Neural cell (in vitro differentiated cells): ENCODE data around the gene TSSC4. TPM values are rescaled to one million over a fixed set of nuclear protein-coding genes. Genes with fewer than 3 reads are reported as not detected.

Source experiments
- H2AFZ ChIP-seq: fragments of 200-600, 300-800 bp; sonication (generic), shearing (Covaris generic); 2 replicates; pipeline ENCODE4 v1.6.0; 2014; ENCODE audit warnings: low read depth, mild to moderate bottlenecking, antibody characterized with exemption, low read length, moderate library complexity
- H3F3A ChIP-seq: fragments of 200-600 bp; shearing (Covaris generic); 2 replicates; pipeline ENCODE4 v1.6.1; 2016; ENCODE audit warnings: mild to moderate bottlenecking, moderate library complexity, mixed read lengths, antibody characterized with exemption, low read length; ENCODE audit not compliant: insufficient read depth, poor library complexity, severe bottlenecking
- H3K27ac ChIP-seq: fragments of 200-600, 300-800 bp; sonication (generic), shearing (Covaris generic); 2 replicates; pipeline ENCODE4 v1.5.1; 2014; ENCODE audit warnings: mild to moderate bottlenecking, low read length, moderate library complexity
- H3K27me3 ChIP-seq: fragments of 300-800, 200-600 bp; sonication (generic), shearing (Covaris generic); 2 replicates; pipeline ENCODE4 v1.6.0; 2014; ENCODE audit warnings: mild to moderate bottlenecking, low read depth, low read length, moderate library complexity; ENCODE audit not compliant: insufficient read depth
- H3K36me3 ChIP-seq: fragments of 300-800, 200-600 bp; sonication (generic), shearing (Covaris generic); 2 replicates; pipeline ENCODE4 v1.5.1; 2014; ENCODE audit warnings: mild to moderate bottlenecking, antibody characterized with exemption, low read length, moderate library complexity; ENCODE audit not compliant: insufficient read depth
- H3K4me2 ChIP-seq: fragments of 300-800, 200-600 bp; sonication (generic), shearing (Covaris generic); 2 replicates; pipeline ENCODE4 v1.6.0; 2014; ENCODE audit warnings: mild to moderate bottlenecking, low read length
- H3K4me3 ChIP-seq: fragments of 300-800, 200-600 bp; sonication (generic), shearing (Covaris generic); 2 replicates; pipeline ENCODE4 v1.5.1; 2014; ENCODE audit warnings: mild to moderate bottlenecking, low read length, moderate library complexity
- H3K79me2 ChIP-seq: fragments of 200-600 bp; shearing (Covaris generic); replicated peaks from 2 replicates; pipeline ENCODE4 v1.6.0; 2014; ENCODE audit warnings: mild to moderate bottlenecking, low read length, moderate library complexity; ENCODE audit not compliant: insufficient read depth
- H3K9ac ChIP-seq: fragments of 300-800, 200-600 bp; sonication (generic), shearing (Covaris generic); 2 replicates; pipeline ENCODE4 v1.6.1; 2016; ENCODE audit warnings: mild to moderate bottlenecking, low read length, mixed read lengths
- H3K9me2 ChIP-seq: fragments of 200-600 bp; shearing (Covaris generic); 2 replicates; pipeline ENCODE4 v1.6.1; 2016; ENCODE audit warnings: mild to moderate bottlenecking, low read length, mixed read lengths; ENCODE audit not compliant: insufficient read depth
- H3K9me3 ChIP-seq: fragments of 200-600, 300-800 bp; sonication (generic), shearing (Covaris generic); 2 replicates; pipeline ENCODE4 v1.6.1; 2016; ENCODE audit warnings: mild to moderate bottlenecking, mixed run types, low read length, moderate library complexity, mixed read lengths
- H4K20me1 ChIP-seq: fragments of 200-600 bp; shearing (Covaris generic); 2 replicates; pipeline ENCODE4 v1.6.1; 2016; ENCODE audit warnings: mild to moderate bottlenecking, mixed run types; ENCODE audit not compliant: insufficient read depth
- CTCF ChIP-seq: fragments of 450-650 bp; IDR thresholded peaks from 2 replicates; pipeline ENCODE4 v1.5.1; 2014; ENCODE audit warnings: antibody characterized with exemption, mild to moderate bottlenecking, moderate library complexity; ENCODE audit not compliant: poor library complexity, severe bottlenecking
- EP300 ChIP-seq: fragments of 450-650 bp; conservative IDR thresholded peaks from 2 replicates; pipeline ENCODE4 v1.6.1; 2014; ENCODE audit warnings: antibody characterized with exemption, mild to moderate bottlenecking, moderate library complexity; ENCODE audit not compliant: poor library complexity, severe bottlenecking
- EZH2 ChIP-seq: fragments of 200-600, 300-800 bp; shearing (Covaris generic), sonication (generic); IDR thresholded peaks from 2 replicates; pipeline ENCODE4 v1.6.1; 2014; ENCODE audit warnings: antibody characterized with exemption, low read length, borderline replicate concordance, mild to moderate bottlenecking; ENCODE audit not compliant: insufficient read depth, poor library complexity, severe bottlenecking
- MXI1 ChIP-seq: fragments of 450-650 bp; conservative IDR thresholded peaks from 2 replicates; pipeline ENCODE4 v1.6.1; 2014; ENCODE audit warnings: antibody characterized with exemption, mild to moderate bottlenecking; ENCODE audit not compliant: poor library complexity, severe bottlenecking
- POLR2AphosphoS5 ChIP-seq: IDR thresholded peaks from 2 replicates; pipeline ENCODE4 v1.6.1; 2012
- RAD21 ChIP-seq: fragments of 450-650 bp; conservative IDR thresholded peaks from 2 replicates; pipeline ENCODE4 v1.6.1; 2014; ENCODE audit warnings: antibody characterized with exemption, mild to moderate bottlenecking, moderate library complexity
- SMC3 ChIP-seq: fragments of 450-650 bp; conservative IDR thresholded peaks from 2 replicates; pipeline ENCODE4 v1.6.1; 2014; ENCODE audit warnings: antibody characterized with exemption, mild to moderate bottlenecking, moderate library complexity; ENCODE audit not compliant: poor library complexity
- TAF1 ChIP-seq: IDR thresholded peaks from 2 replicates; pipeline ENCODE4 v1.6.1; 2012; ENCODE audit warnings: low read depth
- polyA plus RNA-seq: library from polyadenylated mRNA; depleted of rRNA; stranded (reverse); fragments of >200 nt; gene quantifications from 2 replicates; pipeline ENCODE4 v1.2.3, GENCODE V29; 2014
- TF ChIP-seq, protein P1 (sequence below): IDR thresholded peaks from 2 replicates; pipeline ENCODE4 v1.6.1; 2012; ENCODE audit warnings: borderline replicate concordance

The TSSC4 gene
- polyA plus RNA-seq, 1 donor from 2014 or later: 54.3 TPM

- H3K9ac ChIP-seq: no peak overlapping the region
- no peak overlapping the region for H3K4me2 ChIP-seq
These were observed 20.9 kb downstream of the TSSC4 start for GRCh38 chr11:2421226-2421994.

DNA sequence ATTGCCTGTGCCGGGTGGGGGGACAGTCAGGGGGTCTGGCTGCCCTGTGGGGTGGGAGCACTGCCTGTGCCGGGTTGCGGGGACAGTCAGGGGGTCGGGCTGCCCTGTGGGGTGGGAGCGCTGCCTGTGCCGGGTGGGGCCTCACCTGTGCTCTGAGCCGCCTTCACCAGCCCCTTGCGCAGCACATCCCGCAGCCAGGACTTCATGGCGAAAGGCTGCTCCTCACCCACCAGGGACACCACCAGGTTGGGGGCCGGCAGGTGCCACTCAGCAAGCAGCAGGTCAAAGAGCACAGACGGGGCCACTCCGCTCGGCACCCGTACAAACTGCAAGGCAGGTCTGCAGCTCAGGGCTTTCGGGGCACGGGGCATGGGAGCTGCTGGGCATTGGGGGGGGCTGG is 21.4 kb downstream of the TSSC4 start:
- H2AFZ ChIP-seq: no peak overlapping the region
- no peaks in the 10 kb centered on the region for H4K20me1 ChIP-seq
- H3K9ac ChIP-seq: no peak overlapping the region
- H3K4me2 ChIP-seq: no peak overlapping the region
- H3K36me3 ChIP-seq: no peaks in the 10 kb centered on the region
- no peak overlapping the region for H3K4me3 ChIP-seq
- no peaks in the 10 kb centered on the region for H3K79me2 ChIP-seq
- H3F3A ChIP-seq: no peaks in the 10 kb centered on the region
- no peaks in the 10 kb centered on the region for H3K27me3 ChIP-seq
- no peak overlapping the region for H3K27ac ChIP-seq
- H3K9me3 ChIP-seq: no peaks in the 10 kb centered on the region
- no peaks in the 10 kb centered on the region for H3K9me2 ChIP-seq
- no peak for TF ChIP-seq CTCF
- no peak for TF ChIP-seq EP300
- no peak for TF ChIP-seq RAD21
- no peak for TF ChIP-seq POLR2AphosphoS5
- no peak for TF ChIP-seq MXI1
- TF ChIP-seq TAF1: no peak
- TF ChIP-seq SMC3: no peak
- TF ChIP-seq EZH2: no peak

More at GRCh38 chr11:2421226-2421994, 20.9 kb downstream of the TSSC4 start:
- Histone ChIP-seq H3K9me2 (no peaks in the 10 kb centered on the region), H3K27me3 (no peaks in the 10 kb centered on the region), H4K20me1 (no peaks in the 10 kb centered on the region), H3K9me3 (no peaks in the 10 kb centered on the region), H2AFZ (no peak overlapping the region), H3F3A (no peaks in the 10 kb centered on the region), H3K4me3 (no peak overlapping the region), H3K27ac (no peak overlapping the region), H3K79me2 (no peaks in the 10 kb centered on the region), H3K36me3 (no peaks in the 10 kb centered on the region)
- TF ChIP-seq EZH2: no peak
- TF ChIP-seq, protein P1, sequence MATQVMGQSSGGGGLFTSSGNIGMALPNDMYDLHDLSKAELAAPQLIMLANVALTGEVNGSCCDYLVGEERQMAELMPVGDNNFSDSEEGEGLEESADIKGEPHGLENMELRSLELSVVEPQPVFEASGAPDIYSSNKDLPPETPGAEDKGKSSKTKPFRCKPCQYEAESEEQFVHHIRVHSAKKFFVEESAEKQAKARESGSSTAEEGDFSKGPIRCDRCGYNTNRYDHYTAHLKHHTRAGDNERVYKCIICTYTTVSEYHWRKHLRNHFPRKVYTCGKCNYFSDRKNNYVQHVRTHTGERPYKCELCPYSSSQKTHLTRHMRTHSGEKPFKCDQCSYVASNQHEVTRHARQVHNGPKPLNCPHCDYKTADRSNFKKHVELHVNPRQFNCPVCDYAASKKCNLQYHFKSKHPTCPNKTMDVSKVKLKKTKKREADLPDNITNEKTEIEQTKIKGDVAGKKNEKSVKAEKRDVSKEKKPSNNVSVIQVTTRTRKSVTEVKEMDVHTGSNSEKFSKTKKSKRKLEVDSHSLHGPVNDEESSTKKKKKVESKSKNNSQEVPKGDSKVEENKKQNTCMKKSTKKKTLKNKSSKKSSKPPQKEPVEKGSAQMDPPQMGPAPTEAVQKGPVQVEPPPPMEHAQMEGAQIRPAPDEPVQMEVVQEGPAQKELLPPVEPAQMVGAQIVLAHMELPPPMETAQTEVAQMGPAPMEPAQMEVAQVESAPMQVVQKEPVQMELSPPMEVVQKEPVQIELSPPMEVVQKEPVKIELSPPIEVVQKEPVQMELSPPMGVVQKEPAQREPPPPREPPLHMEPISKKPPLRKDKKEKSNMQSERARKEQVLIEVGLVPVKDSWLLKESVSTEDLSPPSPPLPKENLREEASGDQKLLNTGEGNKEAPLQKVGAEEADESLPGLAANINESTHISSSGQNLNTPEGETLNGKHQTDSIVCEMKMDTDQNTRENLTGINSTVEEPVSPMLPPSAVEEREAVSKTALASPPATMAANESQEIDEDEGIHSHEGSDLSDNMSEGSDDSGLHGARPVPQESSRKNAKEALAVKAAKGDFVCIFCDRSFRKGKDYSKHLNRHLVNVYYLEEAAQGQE: no peak
- no peak for TF ChIP-seq TAF1
- no peak for TF ChIP-seq EP300
- no peak for TF ChIP-seq MXI1
- TF ChIP-seq RAD21: no peak
- TF ChIP-seq SMC3: no peak
- no peak for TF ChIP-seq CTCF
- TF ChIP-seq POLR2AphosphoS5: no peak
